Retinal pigment epithelial cell (primary cell): ENCODE results near the gene PDZRN3.

ENCODE experiments used
- DNase-seq: peaks from one replicate; pipeline ENCODE4 v3.0.0-alpha.2; 2010; ENCODE audit warnings: low read depth
- H3K4me3 ChIP-seq: 2 replicates; pipeline ENCODE4 v1.5.1; 2011; ENCODE audit warnings: mild to moderate bottlenecking, low read length, control low read depth, moderate library complexity
- TF ChIP-seq, protein P1 (sequence below): conservative IDR thresholded peaks from 2 replicates; pipeline ENCODE4 v1.5.1; 2011; ENCODE audit warnings: low read depth, low read length, control low read depth, inconsistent platforms

Gene PDZRN3

GRCh38 chr3:73599605-73600004 lies 25.1 kb downstream of the PDZRN3 start:
- DNase-seq, result no peak
- TF ChIP-seq, protein P1, sequence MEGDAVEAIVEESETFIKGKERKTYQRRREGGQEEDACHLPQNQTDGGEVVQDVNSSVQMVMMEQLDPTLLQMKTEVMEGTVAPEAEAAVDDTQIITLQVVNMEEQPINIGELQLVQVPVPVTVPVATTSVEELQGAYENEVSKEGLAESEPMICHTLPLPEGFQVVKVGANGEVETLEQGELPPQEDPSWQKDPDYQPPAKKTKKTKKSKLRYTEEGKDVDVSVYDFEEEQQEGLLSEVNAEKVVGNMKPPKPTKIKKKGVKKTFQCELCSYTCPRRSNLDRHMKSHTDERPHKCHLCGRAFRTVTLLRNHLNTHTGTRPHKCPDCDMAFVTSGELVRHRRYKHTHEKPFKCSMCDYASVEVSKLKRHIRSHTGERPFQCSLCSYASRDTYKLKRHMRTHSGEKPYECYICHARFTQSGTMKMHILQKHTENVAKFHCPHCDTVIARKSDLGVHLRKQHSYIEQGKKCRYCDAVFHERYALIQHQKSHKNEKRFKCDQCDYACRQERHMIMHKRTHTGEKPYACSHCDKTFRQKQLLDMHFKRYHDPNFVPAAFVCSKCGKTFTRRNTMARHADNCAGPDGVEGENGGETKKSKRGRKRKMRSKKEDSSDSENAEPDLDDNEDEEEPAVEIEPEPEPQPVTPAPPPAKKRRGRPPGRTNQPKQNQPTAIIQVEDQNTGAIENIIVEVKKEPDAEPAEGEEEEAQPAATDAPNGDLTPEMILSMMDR, result no peak
- no peak overlapping the region for H3K4me3 ChIP-seq

GRCh38 chr3:73597476-73597875 lies 27.3 kb downstream of the PDZRN3 start:
- no peak for DNase-seq
- TF ChIP-seq, protein P1, result no peak
- H3K4me3 ChIP-seq, result no peak overlapping the region

- TF ChIP-seq, protein P1, result no peak
- no peak overlapping the region for H3K4me3 ChIP-seq
- no peak for DNase-seq
These were observed 32.3 kb downstream of the PDZRN3 start for GRCh38 chr3:73592154-73593144.

DNA sequence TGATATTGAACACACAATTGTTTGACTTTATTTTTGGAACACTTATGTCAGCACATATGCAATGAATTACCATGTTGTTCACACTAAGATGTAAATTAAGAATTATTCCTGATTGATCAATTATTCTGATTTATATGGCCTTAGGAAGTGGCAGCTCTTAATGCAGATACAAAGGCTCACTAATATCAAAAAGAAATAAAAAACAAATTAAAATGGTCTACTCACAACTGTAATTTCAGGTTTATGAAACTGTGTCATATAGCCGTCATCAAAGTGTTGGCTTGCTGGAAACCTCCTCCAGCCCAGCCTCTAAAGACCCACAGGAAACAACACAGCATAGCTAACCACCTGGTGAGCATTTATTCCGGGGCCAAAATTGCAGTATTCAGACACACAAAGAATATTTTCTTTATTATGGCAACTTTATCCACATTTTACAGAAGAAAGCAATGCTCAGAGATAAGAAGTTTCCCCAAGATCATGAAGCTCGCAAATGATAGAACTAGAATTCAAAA lies 33.4 kb downstream of the PDZRN3 start:
- no peak overlapping the region for H3K4me3 ChIP-seq
- TF ChIP-seq, protein P1, result no peak
- DNase-seq, result no peak

GRCh38 chr3:73586628-73587027 lies 38.1 kb downstream of the PDZRN3 start:
- TF ChIP-seq, protein P1, result no peak
- H3K4me3 ChIP-seq, result no peak overlapping the region
- DNase-seq, result no peak

DNA sequence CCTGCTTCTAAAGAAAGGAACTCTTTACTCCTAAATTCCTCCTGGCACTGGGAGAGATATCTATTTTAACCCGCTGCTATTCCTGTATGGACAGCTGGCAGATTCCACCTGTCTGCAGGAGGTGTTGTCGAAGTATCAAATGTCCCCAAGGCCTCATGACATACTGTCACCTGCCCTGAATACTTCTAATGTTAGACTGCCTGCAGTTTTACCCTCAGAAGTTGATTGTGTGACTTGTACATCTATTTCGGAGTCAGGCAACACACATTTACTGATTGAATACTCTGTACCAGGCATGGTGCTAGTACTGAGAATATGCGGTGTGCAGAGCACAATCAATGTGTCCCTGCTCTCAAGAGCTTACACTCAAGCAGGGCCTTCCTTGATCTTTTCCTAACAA lies 38.6 kb downstream of the PDZRN3 start:
- DNase-seq, result no peak
- no peak overlapping the region for H3K4me3 ChIP-seq
- TF ChIP-seq, protein P1, result no peak

DNA sequence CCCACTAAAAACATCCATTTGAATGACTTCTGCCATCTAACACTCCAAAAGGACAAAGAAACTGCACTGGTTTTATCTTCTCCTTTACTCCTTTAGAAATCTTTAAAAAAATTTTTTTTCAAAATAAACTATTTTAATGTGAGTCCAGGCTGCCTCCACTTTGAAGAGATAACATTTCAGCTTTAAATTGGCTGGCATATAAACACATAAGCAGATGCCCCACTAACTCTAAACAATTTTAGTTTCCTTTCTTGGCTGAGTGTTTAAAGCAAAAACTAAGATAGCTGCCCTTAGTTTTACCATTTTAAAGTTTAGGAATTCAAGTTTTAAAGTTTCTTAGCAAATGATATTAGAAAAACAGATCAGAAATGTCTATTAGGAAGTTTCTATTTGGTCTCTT lies 39.9 kb downstream of the PDZRN3 start:
- TF ChIP-seq, protein P1, result no peak
- H3K4me3 ChIP-seq, result no peak overlapping the region
- DNase-seq, result no peak
